ENCODE data around the gene LILRA6.
"Not testable (repeated sequence)": the region's sequence is repeated elsewhere in the genome, so short reads cannot be mapped to it uniquely, and the experiment has no call there.

Gene LILRA6

GRCh38 chr19:54223277-54223936 is 19.2 kb downstream of the LILRA6 start:
- H3K9me3 ChIP-seq (replicated peaks; ENCODE audit: low read length); H3K4me3 ChIP-seq (ENCODE audit: low read length); H3K4me1 ChIP-seq (ENCODE audit: control insufficient read depth, insufficient read depth, low read length); H3K9ac ChIP-seq (ENCODE audit: low read depth, low read length); H3K27me3 ChIP-seq (ENCODE audit: control insufficient read depth, insufficient read depth, low read length); H3K36me3 ChIP-seq (ENCODE audit: insufficient read depth, low read length); H3K4me2 ChIP-seq (ENCODE audit: low read length): not testable (repeated sequence)

GRCh38 chr19:54222474-54223276 is 19.9 kb downstream of the LILRA6 start, which contains the start of gene LILRB3:
Gene LILRB3, minus strand, starts transcription at chr19:54223007. Its CDS starts 31 bp downstream, at chr19:54222976.
- not testable (repeated sequence) for H3K36me3 ChIP-seq (ENCODE audit: insufficient read depth, low read length); H3K4me3 ChIP-seq (ENCODE audit: low read length); H3K4me1 ChIP-seq (ENCODE audit: control insufficient read depth, insufficient read depth, low read length)

GRCh38 chr19:54221947-54222346 is 20.6 kb downstream of the LILRA6 start:
- not testable (repeated sequence) for H3K36me3 ChIP-seq (ENCODE audit: insufficient read depth, low read length); H3K4me3 ChIP-seq (ENCODE audit: low read length); H3K4me2 ChIP-seq (ENCODE audit: low read length); H3K27me3 ChIP-seq (ENCODE audit: control insufficient read depth, insufficient read depth, low read length); H3K4me1 ChIP-seq (ENCODE audit: control insufficient read depth, insufficient read depth, low read length); H3K9me3 ChIP-seq (replicated peaks; ENCODE audit: low read length); H3K9ac ChIP-seq (ENCODE audit: low read depth, low read length)

More at GRCh38 chr19:54222474-54223276, 19.9 kb downstream of the LILRA6 start, which contains the start of gene LILRB3:
- H3K9me3 ChIP-seq (replicated peaks; ENCODE audit: low read length); H3K4me2 ChIP-seq (ENCODE audit: low read length); H3K27me3 ChIP-seq (ENCODE audit: control insufficient read depth, insufficient read depth, low read length); H3K9ac ChIP-seq (ENCODE audit: low read depth, low read length): not testable (repeated sequence)

GRCh38 chr19:54219702-54220101 is 22.9 kb downstream of the LILRA6 start:
- not testable (repeated sequence) for H3K36me3 ChIP-seq (ENCODE audit: insufficient read depth, low read length); H3K9me3 ChIP-seq (replicated peaks; ENCODE audit: low read length); H3K4me1 ChIP-seq (ENCODE audit: control insufficient read depth, insufficient read depth, low read length); H3K4me3 ChIP-seq (ENCODE audit: low read length); H3K27me3 ChIP-seq (ENCODE audit: control insufficient read depth, insufficient read depth, low read length); H3K9ac ChIP-seq (ENCODE audit: low read depth, low read length); H3K4me2 ChIP-seq (ENCODE audit: low read length)

- H3K4me1 ChIP-seq (ENCODE audit: control insufficient read depth, insufficient read depth, low read length): no peaks in the 10 kb centered on the region
- no peaks in the 10 kb centered on the region for H3K36me3 ChIP-seq (ENCODE audit: insufficient read depth, low read length)
- H3K27me3 ChIP-seq (ENCODE audit: control insufficient read depth, insufficient read depth, low read length): no peaks in the 10 kb centered on the region
- no peak overlapping the region for H3K4me2 ChIP-seq (ENCODE audit: low read length)
- no peaks in the 10 kb centered on the region for H3K9me3 ChIP-seq (replicated peaks; ENCODE audit: low read length)
- H3K4me3 ChIP-seq (ENCODE audit: low read length): no peak overlapping the region
- no peak overlapping the region for H3K9ac ChIP-seq (ENCODE audit: low read depth, low read length)
Observed at GRCh38 chr19:54218960-54219661, 23.5 kb downstream of the LILRA6 start.

- H3K4me2 ChIP-seq (ENCODE audit: low read length): no peak overlapping the region
- no peaks in the 10 kb centered on the region for H3K36me3 ChIP-seq (ENCODE audit: insufficient read depth, low read length)
- no peaks in the 10 kb centered on the region for H3K4me1 ChIP-seq (ENCODE audit: control insufficient read depth, insufficient read depth, low read length)
- no peak overlapping the region for H3K9ac ChIP-seq (ENCODE audit: low read depth, low read length)
- no peaks in the 10 kb centered on the region for H3K9me3 ChIP-seq (replicated peaks; ENCODE audit: low read length)
- H3K4me3 ChIP-seq (ENCODE audit: low read length): no peak overlapping the region
- H3K27me3 ChIP-seq (ENCODE audit: control insufficient read depth, insufficient read depth, low read length): no peaks in the 10 kb centered on the region
Observed at GRCh38 chr19:54218259-54218658, 24.3 kb downstream of the LILRA6 start.

GRCh38 chr19:54217517-54218247 is 24.9 kb downstream of the LILRA6 start:
- H3K4me1 ChIP-seq (ENCODE audit: control insufficient read depth, insufficient read depth, low read length); H3K9me3 ChIP-seq (replicated peaks; ENCODE audit: low read length); H3K27me3 ChIP-seq (ENCODE audit: control insufficient read depth, insufficient read depth, low read length); H3K4me2 ChIP-seq (ENCODE audit: low read length); H3K36me3 ChIP-seq (ENCODE audit: insufficient read depth, low read length); H3K9ac ChIP-seq (ENCODE audit: low read depth, low read length); H3K4me3 ChIP-seq (ENCODE audit: low read length): not testable (repeated sequence)

- Histone ChIP-seq H3K9me3 (replicated peaks; ENCODE audit: low read length) (no peaks in the 10 kb centered on the region), H3K36me3 (ENCODE audit: insufficient read depth, low read length) (no peaks in the 10 kb centered on the region), H3K4me1 (ENCODE audit: control insufficient read depth, insufficient read depth, low read length) (no peaks in the 10 kb centered on the region), H3K4me2 (ENCODE audit: low read length) (no peak overlapping the region), H3K27me3 (ENCODE audit: control insufficient read depth, insufficient read depth, low read length) (no peaks in the 10 kb centered on the region), H3K9ac (ENCODE audit: low read depth, low read length) (no peak overlapping the region), H3K4me3 (ENCODE audit: low read length) (no peak overlapping the region)
Observed at GRCh38 chr19:54216869-54217268, 25.7 kb downstream of the LILRA6 start.

- not testable (repeated sequence) for H3K4me3 ChIP-seq (ENCODE audit: low read length); H3K4me2 ChIP-seq (ENCODE audit: low read length); H3K36me3 ChIP-seq (ENCODE audit: insufficient read depth, low read length); H3K9me3 ChIP-seq (replicated peaks; ENCODE audit: low read length); H3K4me1 ChIP-seq (ENCODE audit: control insufficient read depth, insufficient read depth, low read length); H3K27me3 ChIP-seq (ENCODE audit: control insufficient read depth, insufficient read depth, low read length); H3K9ac ChIP-seq (ENCODE audit: low read depth, low read length)
Observed at GRCh38 chr19:54214734-54215133, 27.9 kb downstream of the LILRA6 start.

- not testable (repeated sequence) for H3K4me2 ChIP-seq (ENCODE audit: low read length); H3K4me3 ChIP-seq (ENCODE audit: low read length); H3K9me3 ChIP-seq (replicated peaks; ENCODE audit: low read length); H3K9ac ChIP-seq (ENCODE audit: low read depth, low read length); H3K27me3 ChIP-seq (ENCODE audit: control insufficient read depth, insufficient read depth, low read length); H3K36me3 ChIP-seq (ENCODE audit: insufficient read depth, low read length)
- peaks cover 11% of the 10 kb centered on the region for H3K4me1 ChIP-seq (ENCODE audit: control insufficient read depth, insufficient read depth, low read length)
Observed at GRCh38 chr19:54214217-54214616, 28.4 kb downstream of the LILRA6 start.

- Histone ChIP-seq H3K4me3 (ENCODE audit: low read length) (no peak overlapping the region), H3K9me3 (replicated peaks; ENCODE audit: low read length) (no peaks in the 10 kb centered on the region), H3K27me3 (ENCODE audit: control insufficient read depth, insufficient read depth, low read length) (no peaks in the 10 kb centered on the region), H3K36me3 (ENCODE audit: insufficient read depth, low read length) (peaks cover 32% of the 10 kb centered on the region), H3K4me2 (ENCODE audit: low read length) (no peak overlapping the region), H3K9ac (ENCODE audit: low read depth, low read length) (no peak overlapping the region), H3K4me1 (ENCODE audit: control insufficient read depth, insufficient read depth, low read length) (peaks cover 29% of the 10 kb centered on the region)
Observed at GRCh38 chr19:54211235-54211634, 31.4 kb downstream of the LILRA6 start.

Data from skeletal muscle satellite cell (primary cell).